Uterus (tissue), 4 donors: ENCODE data around the gene BLNK. TPM values are rescaled to one million over a fixed set of nuclear protein-coding genes. Genes with fewer than 3 reads are reported as not detected.

ENCODE experiments used
- DNase-seq, 2 donors: peaks; one replicate each; pipeline ENCODE4 v3.0.0-alpha.2; 2019 to 2020
- H3K27ac ChIP-seq, 2 donors: fragments of 200-600 bp; sonication (generic); 1 replicate in 1 of 2; 2 replicates in 1 of 2; pipeline ENCODE4 v1.5.1; 2016 to 2018
- H3K27me3 ChIP-seq, 2 donors: fragments of 200-600 bp; sonication (generic); one replicate each; pipeline ENCODE4 v1.5.1; 2018 to 2019; ENCODE audit warnings: control low read depth in 1 of 2
- H3K36me3 ChIP-seq, 2 donors: fragments of 200-600 bp; sonication (generic); one replicate each; pipeline ENCODE4 v1.5.1; 2019; ENCODE audit warnings: control low read depth in 1 of 2
- H3K4me1 ChIP-seq, 2 donors: fragments of 200-600 bp; sonication (generic); one replicate each; pipeline ENCODE4 v1.5.1; 2018 to 2019; ENCODE audit warnings: control low read depth in 1 of 2
- H3K4me3 ChIP-seq, 2 donors: fragments of 200-600 bp; sonication (generic); 1 replicate in 1 of 2; 2 replicates in 1 of 2; pipeline ENCODE4 v1.5.1; 2018 to 2019; ENCODE audit warnings: mild to moderate bottlenecking in 1 of 2
- H3K9me3 ChIP-seq, 2 donors: fragments of 200-600 bp; sonication (generic); one replicate each; pipeline ENCODE4 v1.5.1; 2019; ENCODE audit warnings: control low read depth in 1 of 2
- CTCF ChIP-seq, 4 experiments: fragments of 200-600 bp in 2 of 4; fragments of 450-650 bp in 2 of 4; sonication (generic) in 2 of 4; IDR thresholded peaks; one replicate each; pipeline ENCODE4 v1.5.1; 2016 to 2019; ENCODE audit warnings: antibody characterized with exemption in 4 of 4, mild to moderate bottlenecking in 2 of 4, moderate library complexity in 1 of 4
- POLR2A ChIP-seq, 2 donors: fragments of 450-650 bp; IDR thresholded peaks; one replicate each; pipeline ENCODE4 v1.6.1; 2016; ENCODE audit warnings: antibody characterized with exemption in 2 of 2, mild to moderate bottlenecking in 1 of 2, moderate library complexity in 1 of 2
- intact Hi-C: fragments of 100-400 bp; cut with DNase I; formaldehyde crosslinking; loops from one replicate; pipeline ENCODE4 v1.15.1; 2023; ENCODE audit warnings: low total_unique reads
- total RNA-seq, 4 donors: library from RNA; depleted of rRNA in 3 of 4; stranded (reverse); fragments of >200 nt in 3 of 4; gene quantifications; one replicate each; pipeline versions ENCODE4 v1.1.0 to v1.2.4, GENCODE V29; 2014 to 2023
- donor health status: DM: yes; HTN: yes; CAD: no.

BLNK gene
- total RNA-seq, 4 donors from 2014 or later: 0.67 to 3.9 (median 1.8) TPM; not detected in 1

GRCh38 chr10:96304230-96304629 is 32.9 kb upstream of the BLNK start, which contains the start of gene DNTT:
Gene DNTT (plus strand): TSS chr10:96304434. CDS start chr10:96304498, 64 bp downstream.
- Histone ChIP-seq H3K4me1 (no peaks in the 10 kb centered on the region), H3K9me3 (no peaks in the 10 kb centered on the region), H3K27me3 (no peaks in the 10 kb centered on the region), H3K4me3 (no peak within 1 kb of the TSS), H3K27ac (no peak within 1 kb of the TSS), H3K36me3 (no peaks in the 10 kb centered on the region)
- intact Hi-C loops: no loop called here
- no peak for TF ChIP-seq POLR2A (IDR thresholded peaks at IDR 0.05)
- no peak for TF ChIP-seq CTCF (IDR thresholded peaks at IDR 0.05)
- no peak for DNase-seq

GRCh38 chr10:96301616-96302015 is 30.2 kb upstream of the BLNK start:
- Histone ChIP-seq H3K4me3 (no peak overlapping the region), H3K27me3 (no peaks in the 10 kb centered on the region), H3K36me3 (no peaks in the 10 kb centered on the region), H3K27ac (no peak overlapping the region), H3K9me3 (no peaks in the 10 kb centered on the region), H3K4me1 (no peaks in the 10 kb centered on the region)
- TF ChIP-seq POLR2A (IDR thresholded peaks at IDR 0.05) (no peak), CTCF (IDR thresholded peaks at IDR 0.05) (no peak)
- intact Hi-C loops: no loop called here
- no peak for DNase-seq

- Histone ChIP-seq H3K4me3 (no peak overlapping the region), H3K36me3 (no peaks in the 10 kb centered on the region), H3K27ac (no peak overlapping the region), H3K27me3 (no peaks in the 10 kb centered on the region), H3K4me1 (no peaks in the 10 kb centered on the region), H3K9me3 (no peaks in the 10 kb centered on the region)
- intact Hi-C loops: no loop called here
- TF ChIP-seq CTCF (IDR thresholded peaks at IDR 0.05): no peak
- TF ChIP-seq POLR2A (IDR thresholded peaks at IDR 0.05): no peak
- DNase-seq: no peak
Observed at GRCh38 chr10:96299383-96299782, 28.0 kb upstream of the BLNK start.

- intact Hi-C loops: no loop called here
- H3K4me3 ChIP-seq: no peak overlapping the region
- H3K27me3 ChIP-seq: no peaks in the 10 kb centered on the region
- H3K9me3 ChIP-seq: no peaks in the 10 kb centered on the region
- no peak overlapping the region for H3K27ac ChIP-seq
- H3K36me3 ChIP-seq: no peaks in the 10 kb centered on the region
- no peak for DNase-seq
- TF ChIP-seq POLR2A (IDR thresholded peaks at IDR 0.05) (no peak), CTCF (IDR thresholded peaks at IDR 0.05) (no peak)
- H3K4me1 ChIP-seq: no peaks in the 10 kb centered on the region
Observed at GRCh38 chr10:96298362-96298761, 27.0 kb upstream of the BLNK start.

DNA sequence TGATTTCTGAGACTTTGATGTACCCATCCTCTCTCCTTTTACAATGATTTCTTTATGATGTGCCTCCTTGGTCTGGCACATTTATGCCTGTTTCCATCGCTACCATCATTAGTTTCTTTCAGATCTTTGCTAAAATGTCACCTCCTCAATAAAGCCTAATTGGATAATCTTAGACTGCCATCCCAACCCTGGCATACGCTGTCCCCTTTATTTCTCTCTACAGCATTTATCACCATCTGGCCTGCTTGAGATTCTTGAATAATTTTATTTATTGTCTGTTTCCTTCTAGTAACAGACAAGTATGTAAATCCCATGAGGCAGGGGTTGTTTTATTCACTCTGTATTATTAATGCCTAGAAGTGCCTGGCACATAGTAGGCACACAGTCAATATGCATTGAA is 26.1 kb upstream of the BLNK start:
- Histone ChIP-seq H3K36me3 (no peaks in the 10 kb centered on the region), H3K4me3 (no peak overlapping the region), H3K4me1 (no peaks in the 10 kb centered on the region), H3K27me3 (no peaks in the 10 kb centered on the region), H3K9me3 (no peaks in the 10 kb centered on the region), H3K27ac (no peak overlapping the region)
- DNase-seq: no peak
- no peak for TF ChIP-seq POLR2A (IDR thresholded peaks at IDR 0.05)
- no peak for TF ChIP-seq CTCF (IDR thresholded peaks at IDR 0.05)
- intact Hi-C loops: no loop called here
